ENCODE data around the gene ALLC. TPM values are rescaled to one million over a fixed set of nuclear protein-coding genes. Genes with fewer than 3 reads are reported as not detected.

The ALLC gene
- total and polyA plus RNA-seq, 4 donors = 0.09 to 1.4 (median 0.74) TPM

GRCh38 chr2:3666613-3666975 is 8.6 kb downstream of the ALLC start:
- 91% methylated on average over 18 of the region's 18 CpGs for WGBS
- H3K27ac ChIP-seq (ENCODE audit: low read depth in 1 of 2, low read length in 2 of 2) = no peak overlapping the region
- no peaks in the 10 kb centered on the region for H3K9me3 ChIP-seq (ENCODE audit: control insufficient read depth in 4 of 4, low read length in 3 of 4)
- H3K36me3 ChIP-seq (ENCODE audit: control insufficient read depth in 4 of 4, insufficient read depth in 3 of 4, low read depth in 1 of 4, low read length in 3 of 4) = no peaks in the 10 kb centered on the region
- no peaks in the 10 kb centered on the region for H3K27me3 ChIP-seq (ENCODE audit: control insufficient read depth in 4 of 4, insufficient read depth in 4 of 4, low read length in 3 of 4)
- no peak overlapping the region for H3K9ac ChIP-seq (ENCODE audit: low read depth in 1 of 2, low read length in 2 of 2)
- no peak for DNase-seq (ENCODE audit: low spot score)
- TF ChIP-seq YY1 (IDR thresholded peaks at IDR 0.05) = no peak
- TF ChIP-seq CTCF (IDR thresholded peaks at IDR 0.05; ENCODE audit: low read depth, low read length, missing input control) = no peak
- TF ChIP-seq FOXA2 (IDR thresholded peaks at IDR 0.05) = no peak
- TF ChIP-seq RAD21 (IDR thresholded peaks at IDR 0.05) = no peak
- TF ChIP-seq TAF1 (conservative IDR thresholded peaks at IDR 0.05) = no peak
- no peak for TF ChIP-seq JUND (IDR thresholded peaks at IDR 0.05)
- no peaks in the 10 kb centered on the region for H3K4me1 ChIP-seq (ENCODE audit: control insufficient read depth in 4 of 4, insufficient read depth in 4 of 4, low read length in 3 of 4)
- H3K4me3 ChIP-seq (ENCODE audit: low read depth in 1 of 3, low read length in 3 of 3) = no peak overlapping the region

- no peak overlapping the region for H3K27ac ChIP-seq (ENCODE audit: low read depth in 1 of 2, low read length in 2 of 2)
- no peak overlapping the region for H3K9ac ChIP-seq (ENCODE audit: low read depth in 1 of 2, low read length in 2 of 2)
- DNase-seq (ENCODE audit: low spot score) = no peak
- TF ChIP-seq ATF3 (IDR thresholded peaks at IDR 0.05) (no peak), JUND (IDR thresholded peaks at IDR 0.05) (no peak), REST (IDR thresholded peaks at IDR 0.05) (no peak), GABPA (IDR thresholded peaks at IDR 0.05 in 1 of 2, conservative IDR thresholded peaks at IDR 0.05 in 1 of 2) (no peak), RXRA (IDR thresholded peaks at IDR 0.05) (no peak), NR2F2 (IDR thresholded peaks at IDR 0.05) (no peak), FOXA2 (IDR thresholded peaks at IDR 0.05) (no peak), FOXA1 (IDR thresholded peaks at IDR 0.05) (no peak)
- no peaks in the 10 kb centered on the region for H3K36me3 ChIP-seq (ENCODE audit: control insufficient read depth in 4 of 4, insufficient read depth in 3 of 4, low read depth in 1 of 4, low read length in 3 of 4)
- no peaks in the 10 kb centered on the region for H3K4me1 ChIP-seq (ENCODE audit: control insufficient read depth in 4 of 4, insufficient read depth in 4 of 4, low read length in 3 of 4)
- no peaks in the 10 kb centered on the region for H3K27me3 ChIP-seq (ENCODE audit: control insufficient read depth in 4 of 4, insufficient read depth in 4 of 4, low read length in 3 of 4)
- H3K4me3 ChIP-seq (ENCODE audit: low read depth in 1 of 3, low read length in 3 of 3) = no peak overlapping the region
- no peaks in the 10 kb centered on the region for H3K9me3 ChIP-seq (ENCODE audit: control insufficient read depth in 4 of 4, low read length in 3 of 4)
- WGBS = 85% methylated on average over 23 of the region's 23 CpGs
Measured at GRCh38 chr2:3667151-3667631, 9.2 kb downstream of the ALLC start.

GRCh38 chr2:3669656-3670055 is 11.7 kb downstream of the ALLC start:
- no peak overlapping the region for H3K9ac ChIP-seq (ENCODE audit: low read depth in 1 of 2, low read length in 2 of 2)
- H3K27ac ChIP-seq (ENCODE audit: low read depth in 1 of 2, low read length in 2 of 2) = no peak overlapping the region
- H3K27me3 ChIP-seq (ENCODE audit: control insufficient read depth in 4 of 4, insufficient read depth in 4 of 4, low read length in 3 of 4) = no peaks in the 10 kb centered on the region
- no peaks in the 10 kb centered on the region for H3K36me3 ChIP-seq (ENCODE audit: control insufficient read depth in 4 of 4, insufficient read depth in 3 of 4, low read depth in 1 of 4, low read length in 3 of 4)
- WGBS = 86% methylated on average over 8 of the region's 8 CpGs
- TF ChIP-seq MAX (IDR thresholded peaks at IDR 0.05) (no peak), RXRA (IDR thresholded peaks at IDR 0.05) (no peak), CTCF (IDR thresholded peaks at IDR 0.05; ENCODE audit: low read depth, low read length, missing input control) (no peak), ZBTB33 (IDR thresholded peaks at IDR 0.05) (no peak)
- no peak overlapping the region for H3K4me3 ChIP-seq (ENCODE audit: low read depth in 1 of 3, low read length in 3 of 3)
- DNase-seq (ENCODE audit: low spot score) = no peak
- no peaks in the 10 kb centered on the region for H3K9me3 ChIP-seq (ENCODE audit: control insufficient read depth in 4 of 4, low read length in 3 of 4)
- H3K4me1 ChIP-seq (ENCODE audit: control insufficient read depth in 4 of 4, insufficient read depth in 4 of 4, low read length in 3 of 4) = no peaks in the 10 kb centered on the region

Measured in liver (tissue), 9 donors.